Neural cell (in vitro differentiated cells): ENCODE results near the gene CTXN1.

Experiments used
- CTCF ChIP-seq: fragments of 450-650 bp; IDR thresholded peaks from 2 replicates; pipeline ENCODE4 v1.5.1; 2014; ENCODE audit warnings: antibody characterized with exemption, mild to moderate bottlenecking, moderate library complexity; ENCODE audit not compliant: poor library complexity, severe bottlenecking
- MXI1 ChIP-seq: fragments of 450-650 bp; conservative IDR thresholded peaks from 2 replicates; pipeline ENCODE4 v1.6.1; 2014; ENCODE audit warnings: antibody characterized with exemption, mild to moderate bottlenecking; ENCODE audit not compliant: poor library complexity, severe bottlenecking
- POLR2AphosphoS5 ChIP-seq: IDR thresholded peaks from 2 replicates; pipeline ENCODE4 v1.6.1; 2012
- RAD21 ChIP-seq: fragments of 450-650 bp; conservative IDR thresholded peaks from 2 replicates; pipeline ENCODE4 v1.6.1; 2014; ENCODE audit warnings: antibody characterized with exemption, mild to moderate bottlenecking, moderate library complexity
- REST ChIP-seq: IDR thresholded peaks from 2 replicates; pipeline ENCODE4 v1.6.1; 2012; ENCODE audit warnings: borderline replicate concordance

GRCh38 chr19:7961920-7962626, 36.1 kb upstream of the CTXN1 start:
- TF ChIP-seq CTCF (no peak), MXI1 (no peak), REST (no peak), POLR2AphosphoS5 (no peak), RAD21 (no peak)
